Stimulated activated naive CD8-positive, alpha-beta T cell treated with anti-CD3 and anti-CD28 coated beads, Interleukin-15, amount 100 ng/mL, for 72 hours (primary cell): Measurements from ENCODE around the gene ARL1.

Source experiments
- ATAC-seq: fragments of 150-1000 bp; cut with Tn5 transposase; 2 replicates; pipeline ENCODE4 v1.10.0; 2021; ENCODE audit warnings: mild to moderate bottlenecking, moderate library complexity
- DNase-seq, 2 donors: peaks; one replicate each; pipeline ENCODE4 v3.0.0; 2021 to 2022
- H3K27ac Mint-ChIP-seq, 2 donors: one replicate each; pipeline ENCODE4 v1.8.0; 2022; ENCODE audit warnings: mild to moderate bottlenecking in 2 of 2, mixed read lengths in 2 of 2, moderate library complexity in 2 of 2
- H3K27me3 Mint-ChIP-seq: one replicate; pipeline ENCODE4 v1.8.0; 2022; ENCODE audit warnings: mixed read lengths
- H3K4me1 Mint-ChIP-seq: one replicate; pipeline ENCODE4 v1.8.0; 2022; ENCODE audit warnings: mild to moderate bottlenecking, mixed read lengths
- H3K4me3 Mint-ChIP-seq, 2 donors: one replicate each; pipeline ENCODE4 v1.8.0; 2022; ENCODE audit warnings: mild to moderate bottlenecking in 2 of 2, mixed read lengths in 2 of 2, moderate library complexity in 1 of 2
- H3K9me3 Mint-ChIP-seq, 2 donors: one replicate each; pipeline ENCODE4 v1.8.0; 2022; ENCODE audit warnings: mixed read lengths in 2 of 2

The ARL1 gene

DNA sequence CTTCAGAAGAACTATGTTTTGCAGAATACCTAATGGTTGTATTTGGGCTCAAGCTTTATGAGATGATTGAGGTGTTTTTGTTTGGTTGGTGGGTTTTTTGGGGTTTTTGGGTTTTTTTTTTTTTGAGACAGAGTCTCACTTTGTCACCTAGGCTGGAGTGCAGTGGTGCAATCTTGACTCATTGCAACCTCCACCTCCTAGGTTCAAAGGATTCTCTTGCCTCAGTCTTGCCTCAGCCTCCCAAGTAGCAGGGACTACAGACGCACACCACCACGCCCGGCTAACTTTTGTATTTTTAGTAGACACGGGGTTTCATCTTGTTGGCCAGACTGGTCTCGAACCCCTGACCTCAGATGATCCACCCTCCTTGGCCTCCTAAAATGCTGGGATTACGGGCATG, 39.6 kb downstream of the ARL1 start:
- ATAC-seq = no peak
- Mint-ChIP-seq H3K27ac (peak overlapping the region; percentile 63 to 85), H3K4me3 (no peak overlapping the region), H3K4me1 (peaks cover 8% of the 10 kb centered on the region), H3K27me3 (no peaks in the 10 kb centered on the region), H3K9me3 (no peaks in the 10 kb centered on the region)
- DNase-seq = no peak

DNA sequence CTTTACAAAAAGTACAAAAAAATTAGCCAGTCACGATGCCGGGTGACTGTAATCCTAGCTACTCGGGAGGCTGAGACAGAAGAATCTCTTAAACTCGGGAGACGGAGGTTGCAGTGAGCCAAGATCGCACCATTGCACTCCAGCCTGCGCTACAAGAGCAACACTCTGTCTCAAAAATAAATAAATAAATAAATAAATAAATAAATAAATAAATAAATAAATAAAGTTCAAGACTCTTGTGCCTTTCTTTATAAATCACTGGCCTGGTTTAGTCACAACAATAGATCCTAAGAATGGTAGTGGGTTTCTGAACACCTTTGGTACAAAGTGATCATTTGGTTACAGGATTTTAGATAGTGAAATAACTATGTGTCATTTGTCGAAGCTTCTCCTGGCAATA, 46.1 kb downstream of the ARL1 start:
- Mint-ChIP-seq H3K4me3 (no peak overlapping the region), H3K27me3 (no peaks in the 10 kb centered on the region), H3K9me3 (no peaks in the 10 kb centered on the region), H3K27ac (no peak overlapping the region), H3K4me1 (peaks cover 8% of the 10 kb centered on the region)
- no peak for DNase-seq
- ATAC-seq = no peak

DNA sequence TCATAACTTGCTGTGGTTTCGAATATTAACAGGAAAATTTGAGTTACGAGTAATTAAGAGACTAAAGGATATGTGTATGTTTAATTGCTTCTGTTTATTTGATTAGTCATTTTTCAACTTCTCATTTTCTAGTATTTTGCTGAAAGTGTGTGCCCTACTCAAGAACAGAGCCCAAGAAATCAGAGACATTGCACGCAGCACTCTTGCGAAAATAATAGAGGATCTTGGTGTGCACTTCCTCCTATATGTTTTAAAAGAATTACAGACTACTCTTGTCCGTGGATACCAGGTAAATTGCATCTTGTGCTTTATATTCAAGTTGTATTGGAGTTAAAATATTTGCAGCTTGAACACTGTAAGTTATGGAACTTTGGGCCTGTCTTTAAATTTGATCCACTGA, 50.8 kb downstream of the ARL1 start:
- Mint-ChIP-seq H3K9me3 (no peaks in the 10 kb centered on the region), H3K27ac (no peak overlapping the region), H3K4me1 (no peaks in the 10 kb centered on the region), H3K4me3 (no peak overlapping the region), H3K27me3 (no peaks in the 10 kb centered on the region)
- DNase-seq = no peak
- no peak for ATAC-seq

DNA sequence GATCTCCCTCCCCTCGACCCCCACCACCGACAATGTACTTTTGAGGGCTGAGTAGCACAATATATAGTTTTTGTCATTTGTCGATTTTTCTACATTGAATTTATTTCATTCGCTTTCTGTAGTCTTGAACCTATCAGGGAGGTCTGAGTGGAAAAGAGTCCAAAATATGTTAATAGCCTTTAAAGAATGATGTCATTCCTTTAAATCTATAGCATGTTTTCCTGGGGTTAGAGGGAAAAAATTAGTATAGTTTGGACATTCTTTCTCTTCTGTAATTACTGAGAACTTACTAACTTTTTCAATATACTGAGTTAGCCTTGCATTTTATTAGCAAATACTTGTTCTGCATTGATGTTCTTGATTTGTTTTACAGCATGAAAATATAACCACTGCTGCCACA, 55.9 kb downstream of the ARL1 start:
- H3K9me3 Mint-ChIP-seq = no peaks in the 10 kb centered on the region
- ATAC-seq = no peak
- no peak overlapping the region for H3K4me3 Mint-ChIP-seq
- no peak for DNase-seq
- H3K27me3 Mint-ChIP-seq = no peaks in the 10 kb centered on the region
- no peaks in the 10 kb centered on the region for H3K4me1 Mint-ChIP-seq
- H3K27ac Mint-ChIP-seq = no peak overlapping the region

DNA sequence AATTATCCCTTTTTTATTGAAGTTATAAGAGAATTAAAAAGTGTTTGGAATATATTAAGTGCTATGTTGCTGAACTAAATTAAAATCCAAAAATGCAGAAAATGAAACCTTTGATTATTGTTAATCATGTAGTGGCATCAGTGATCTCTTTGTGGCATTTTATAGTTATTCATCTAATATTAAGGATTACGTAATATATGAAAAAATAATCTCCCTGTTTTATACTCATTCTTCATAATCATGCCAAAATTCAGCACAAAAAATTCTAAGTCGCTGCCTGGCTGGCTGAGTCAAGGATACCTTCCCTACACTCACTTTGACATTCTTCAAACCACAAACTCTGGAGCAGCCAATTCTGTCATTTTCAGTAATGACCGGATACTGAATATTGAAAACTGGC, 63.7 kb downstream of the ARL1 start:
- no peak overlapping the region for H3K27ac Mint-ChIP-seq
- no peak for ATAC-seq
- no peaks in the 10 kb centered on the region for H3K27me3 Mint-ChIP-seq
- no peaks in the 10 kb centered on the region for H3K4me1 Mint-ChIP-seq
- no peaks in the 10 kb centered on the region for H3K9me3 Mint-ChIP-seq
- H3K4me3 Mint-ChIP-seq = no peak overlapping the region
- no peak for DNase-seq
